ENCODE results near the gene ADCY3.

ADCY3 gene

GRCh38 chr2:24903161-24904103 is 16.6 kb downstream of the ADCY3 start:
- no peak for ATAC-seq
- DNase-seq = no peak

- no peak for DNase-seq
- ATAC-seq = no peak
These were observed 20.6 kb downstream of the ADCY3 start for GRCh38 chr2:24899361-24899910.

GRCh38 chr2:24898122-24899109 is 21.6 kb downstream of the ADCY3 start:
- DNase-seq = no peak
- ATAC-seq = no peak

- ATAC-seq (no peak), DNase-seq (no peak)
These were observed 25.3 kb downstream of the ADCY3 start for GRCh38 chr2:24894750-24895149.

- DNase-seq = no peak
- no peak for ATAC-seq
These were observed 26.1 kb downstream of the ADCY3 start for GRCh38 chr2:24893934-24894333.

- DNase-seq = no peak
These were observed 27.1 kb downstream of the ADCY3 start for GRCh38 chr2:24892928-24893327.

GRCh38 chr2:24891201-24891600 is 28.8 kb downstream of the ADCY3 start:
- ATAC-seq = no peak
- DNase-seq = no peak

More at GRCh38 chr2:24892928-24893327, 27.1 kb downstream of the ADCY3 start:
- ATAC-seq = no peak

GRCh38 chr2:24889221-24889620 is 30.8 kb downstream of the ADCY3 start:
- DNase-seq (no peak), ATAC-seq (no peak)

GRCh38 chr2:24888177-24888576 is 31.9 kb downstream of the ADCY3 start:
- no peak for ATAC-seq
- no peak for DNase-seq

- ATAC-seq (no peak), DNase-seq (no peak)
These were observed 32.6 kb downstream of the ADCY3 start for GRCh38 chr2:24887307-24887874.

- no peak for DNase-seq
- no peak for ATAC-seq
These were observed 33.2 kb downstream of the ADCY3 start for GRCh38 chr2:24886691-24887304.

GRCh38 chr2:24886126-24886501 is 33.9 kb downstream of the ADCY3 start:
- no peak for DNase-seq
- no peak for ATAC-seq

- ATAC-seq = no peak
- no peak for DNase-seq
These were observed 34.6 kb downstream of the ADCY3 start for GRCh38 chr2:24885221-24886125.

GRCh38 chr2:24883946-24884345 is 36.1 kb downstream of the ADCY3 start:
- ATAC-seq (no peak), DNase-seq (no peak)

GRCh38 chr2:24881623-24882022 is 38.4 kb downstream of the ADCY3 start:
- DNase-seq (no peak), ATAC-seq (peak; percentile 24)

GRCh38 chr2:24881158-24881557 is 38.9 kb downstream of the ADCY3 start:
- no peak for ATAC-seq
- no peak for DNase-seq

- ATAC-seq (no peak), DNase-seq (no peak)
These were observed 41.7 kb downstream of the ADCY3 start for GRCh38 chr2:24878341-24878740.

- ATAC-seq = no peak
- no peak for DNase-seq
These were observed 42.4 kb downstream of the ADCY3 start for GRCh38 chr2:24877646-24878045.

GRCh38 chr2:24877067-24877466 is 43.0 kb downstream of the ADCY3 start:
- no peak for DNase-seq
- ATAC-seq = no peak

GRCh38 chr2:24875901-24876300 is 44.1 kb downstream of the ADCY3 start:
- no peak for DNase-seq
- no peak for ATAC-seq

GRCh38 chr2:24875272-24875671 is 44.8 kb downstream of the ADCY3 start:
- no peak for DNase-seq
- no peak for ATAC-seq
